ENCODE data around the gene CLN6. TPM values are rescaled to one million over a fixed set of nuclear protein-coding genes. Genes with fewer than 3 reads are reported as not detected.
"Not testable (repeated sequence)": the region's sequence is repeated elsewhere in the genome, so short reads cannot be mapped to it uniquely, and the experiment has no call there.

Gene CLN6
- total RNA-seq, 2 donors from 2014 or later, result 12.7 to 21.1 TPM

DNA sequence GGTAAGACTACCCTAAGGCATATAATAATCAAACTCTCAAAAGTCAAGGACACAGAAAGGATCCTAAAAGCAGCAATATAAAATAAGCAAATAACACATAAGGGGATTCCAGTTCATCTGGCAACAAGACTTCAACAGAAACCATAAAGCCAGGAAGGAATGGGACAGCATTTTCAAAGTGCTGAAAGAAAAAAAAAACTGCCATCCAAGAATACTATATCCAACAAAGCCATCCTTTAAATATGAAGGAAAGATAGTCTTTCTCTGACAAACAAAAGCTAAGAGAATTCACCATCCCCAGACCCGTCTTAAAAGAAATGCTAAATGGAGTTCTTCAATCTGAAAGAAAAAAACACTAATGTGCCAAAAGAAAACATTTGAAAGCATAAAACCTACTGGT is 14.7 kb upstream of the CLN6 start:
- 89 to 100% methylated on average over 1 of the region's 1 CpG for WGBS, 2 donors

DNA sequence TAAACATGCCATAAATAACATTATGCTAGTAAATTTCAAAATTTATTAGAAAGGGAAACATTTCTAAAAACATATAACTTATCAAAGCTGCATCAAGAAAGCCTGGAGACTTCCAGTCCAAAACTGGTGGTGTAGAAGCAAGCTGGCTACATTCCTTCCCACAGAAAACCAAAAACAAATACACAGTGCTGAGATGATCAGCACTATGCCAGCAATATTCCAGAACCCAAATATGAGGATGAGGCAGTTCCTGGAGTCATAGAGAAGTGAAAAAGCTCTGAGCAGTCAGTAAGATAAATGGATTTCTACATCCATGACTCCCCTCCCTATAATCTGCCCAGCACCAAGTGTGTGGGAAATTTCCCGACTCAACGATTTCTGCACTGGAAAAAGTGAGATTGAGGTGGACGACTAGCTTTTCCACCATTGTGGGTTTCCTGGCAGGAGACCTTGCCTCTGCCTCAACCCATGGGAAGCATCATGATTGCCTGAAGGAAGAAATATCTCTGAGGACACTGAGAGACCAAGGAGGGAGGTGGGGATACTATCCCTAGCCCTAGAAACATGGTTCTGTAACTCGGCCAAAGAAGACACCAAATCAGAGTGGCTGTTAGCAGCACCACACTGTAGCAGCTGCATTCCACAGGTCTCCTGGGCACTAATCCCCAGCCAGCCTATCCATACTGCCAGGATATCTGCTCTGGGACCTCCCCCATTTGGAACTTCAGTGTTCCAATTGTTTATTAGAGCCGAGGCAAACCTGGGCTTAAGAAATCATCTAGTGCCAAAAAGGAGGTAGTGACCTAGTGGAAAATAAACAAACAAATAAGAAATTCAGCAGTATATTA is 11.8 kb upstream of the CLN6 start:
- ATAC-seq, result no peak
- 66 to 79% methylated on average over 5 of the region's 5 CpGs for WGBS, 2 donors
- no peak overlapping the region for H3K4me3 ChIP-seq
- no peaks in the 10 kb centered on the region for H3K36me3 ChIP-seq (replicated peaks in 1 of 2; ENCODE audit: insufficient read depth in 1 of 2, low read depth in 2 of 2)
- H3K27ac ChIP-seq, result no peak overlapping the region
- no peaks in the 10 kb centered on the region for H3K4me1 ChIP-seq
- no peak for DNase-seq
- H3K27me3 ChIP-seq, result no peaks in the 10 kb centered on the region
- intact Hi-C loops (cut with DNase I), result no loop called here
- TF ChIP-seq POLR2A (IDR thresholded peaks at IDR 0.05), result no peak
- TF ChIP-seq, protein P1, sequence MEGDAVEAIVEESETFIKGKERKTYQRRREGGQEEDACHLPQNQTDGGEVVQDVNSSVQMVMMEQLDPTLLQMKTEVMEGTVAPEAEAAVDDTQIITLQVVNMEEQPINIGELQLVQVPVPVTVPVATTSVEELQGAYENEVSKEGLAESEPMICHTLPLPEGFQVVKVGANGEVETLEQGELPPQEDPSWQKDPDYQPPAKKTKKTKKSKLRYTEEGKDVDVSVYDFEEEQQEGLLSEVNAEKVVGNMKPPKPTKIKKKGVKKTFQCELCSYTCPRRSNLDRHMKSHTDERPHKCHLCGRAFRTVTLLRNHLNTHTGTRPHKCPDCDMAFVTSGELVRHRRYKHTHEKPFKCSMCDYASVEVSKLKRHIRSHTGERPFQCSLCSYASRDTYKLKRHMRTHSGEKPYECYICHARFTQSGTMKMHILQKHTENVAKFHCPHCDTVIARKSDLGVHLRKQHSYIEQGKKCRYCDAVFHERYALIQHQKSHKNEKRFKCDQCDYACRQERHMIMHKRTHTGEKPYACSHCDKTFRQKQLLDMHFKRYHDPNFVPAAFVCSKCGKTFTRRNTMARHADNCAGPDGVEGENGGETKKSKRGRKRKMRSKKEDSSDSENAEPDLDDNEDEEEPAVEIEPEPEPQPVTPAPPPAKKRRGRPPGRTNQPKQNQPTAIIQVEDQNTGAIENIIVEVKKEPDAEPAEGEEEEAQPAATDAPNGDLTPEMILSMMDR (IDR thresholded peaks at IDR 0.05), result no peak
- no peaks in the 10 kb centered on the region for H3K9me3 ChIP-seq

More for the DNA sequence above, 14.7 kb upstream of the CLN6 start:
- Histone ChIP-seq H3K4me1 (no peaks in the 10 kb centered on the region), H3K4me3 (no peak overlapping the region), H3K9me3 (no peaks in the 10 kb centered on the region), H3K36me3 (replicated peaks in 1 of 2; ENCODE audit: insufficient read depth in 1 of 2, low read depth in 2 of 2) (no peaks in the 10 kb centered on the region), H3K27ac (no peak overlapping the region), H3K27me3 (no peaks in the 10 kb centered on the region)
- DNase-seq (no peak), ATAC-seq (no peak)
- no peak for TF ChIP-seq POLR2A (IDR thresholded peaks at IDR 0.05)
- TF ChIP-seq, protein P1 (IDR thresholded peaks at IDR 0.05), result no peak
- intact Hi-C loops (cut with DNase I), result no loop called here

DNA sequence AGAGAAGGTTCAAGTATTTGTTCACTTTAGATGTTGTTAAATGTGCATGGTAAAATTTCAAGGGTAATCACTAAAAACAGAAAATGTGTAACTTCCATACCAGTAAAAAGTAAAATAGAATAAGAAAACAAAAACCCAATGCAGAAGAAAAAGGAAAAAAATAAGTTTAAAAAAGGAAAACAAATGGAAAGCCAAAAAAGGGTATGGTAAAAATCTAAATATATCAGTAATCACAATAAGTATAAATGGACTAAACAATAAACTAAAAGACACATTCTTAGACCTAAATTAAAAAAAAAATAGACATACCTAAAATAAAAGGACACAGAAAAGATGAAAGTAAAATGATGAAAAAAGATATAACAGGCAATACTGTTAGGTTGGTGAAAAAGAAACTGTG is 9.5 kb upstream of the CLN6 start:
- H3K4me3 ChIP-seq, result no peak overlapping the region
- H3K4me1 ChIP-seq, result no peaks in the 10 kb centered on the region
- no peaks in the 10 kb centered on the region for H3K27me3 ChIP-seq
- TF ChIP-seq, protein P1 (IDR thresholded peaks at IDR 0.05), result no peak
- no peak for TF ChIP-seq POLR2A (IDR thresholded peaks at IDR 0.05)
- no peaks in the 10 kb centered on the region for H3K36me3 ChIP-seq (replicated peaks in 1 of 2; ENCODE audit: insufficient read depth in 1 of 2, low read depth in 2 of 2)
- DNase-seq (no peak), ATAC-seq (no peak)
- H3K27ac ChIP-seq, result no peak overlapping the region
- intact Hi-C loops (cut with DNase I), result no loop called here
- no peaks in the 10 kb centered on the region for H3K9me3 ChIP-seq

DNA sequence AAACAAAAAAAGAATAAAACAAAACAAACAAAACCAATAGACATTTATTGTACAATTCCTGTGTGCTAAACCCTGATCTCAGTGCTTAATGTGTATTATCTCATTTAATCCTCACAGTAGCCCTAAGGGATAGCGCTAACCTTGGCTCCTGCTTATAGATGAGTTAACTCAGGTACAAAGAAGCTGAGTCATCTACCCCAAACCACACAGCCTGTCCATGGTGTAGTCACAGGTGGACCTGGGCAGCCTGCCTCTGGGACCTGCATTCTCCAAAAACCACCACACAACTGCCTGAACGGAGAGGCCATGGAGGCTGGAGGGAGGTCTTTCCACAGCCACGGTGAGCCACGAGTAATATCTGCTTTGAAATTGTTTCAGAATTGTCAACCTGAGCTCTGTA is 5.5 kb upstream of the CLN6 start:
- DNase-seq (no peak), ATAC-seq (no peak)
- no peak for TF ChIP-seq POLR2A (IDR thresholded peaks at IDR 0.05)
- TF ChIP-seq, protein P1 (IDR thresholded peaks at IDR 0.05), result no peak
- intact Hi-C loops (cut with DNase I), result no loop called here
- Histone ChIP-seq H3K27me3 (no peaks in the 10 kb centered on the region), H3K4me1 (peaks cover 5% of the 10 kb centered on the region), H3K9me3 (no peaks in the 10 kb centered on the region), H3K36me3 (replicated peaks in 1 of 2; ENCODE audit: insufficient read depth in 1 of 2, low read depth in 2 of 2) (no peaks in the 10 kb centered on the region), H3K27ac (no peak overlapping the region), H3K4me3 (no peak overlapping the region)
- 81 to 93% methylated on average over 1 to 4 of the region's 4 CpGs for WGBS, 2 donors

DNA sequence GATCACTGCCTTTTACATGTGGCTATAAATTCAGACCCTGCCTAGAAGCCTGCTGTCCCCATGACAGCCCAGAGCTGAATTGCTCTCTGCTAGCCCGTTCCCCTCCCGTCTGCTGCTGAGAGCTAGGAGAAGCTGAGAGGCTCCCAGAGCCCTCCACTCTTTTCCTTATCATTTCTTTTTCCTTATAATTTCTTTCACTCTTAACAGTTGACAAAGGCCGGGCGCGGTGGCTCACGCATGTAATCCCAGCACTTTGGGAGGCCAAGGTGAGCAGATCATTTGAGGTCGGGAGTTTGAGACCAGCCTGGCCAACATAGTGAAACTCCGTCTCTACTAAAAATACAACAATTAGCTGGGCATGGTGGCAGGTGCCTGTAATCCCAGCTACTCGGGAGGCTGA is 5.0 kb upstream of the CLN6 start:
- H3K4me3 ChIP-seq; ATAC-seq; H3K4me1 ChIP-seq; intact Hi-C loops (cut with DNase I); H3K27ac ChIP-seq; H3K36me3 ChIP-seq (replicated peaks in 1 of 2; ENCODE audit: insufficient read depth in 1 of 2, low read depth in 2 of 2); DNase-seq; H3K27me3 ChIP-seq; H3K9me3 ChIP-seq: not testable (repeated sequence)
- WGBS, 2 donors, result 89 to 91% methylated on average over 9 of the region's 9 CpGs
